Measurements from ENCODE around the gene EIPR1. TPM values are rescaled to one million over a fixed set of nuclear protein-coding genes. Genes with fewer than 3 reads are reported as not detected.

EIPR1 gene
- total RNA-seq, 4 donors from 2014 or later: 26.1 to 51.6 (median 40.0) TPM

DNA sequence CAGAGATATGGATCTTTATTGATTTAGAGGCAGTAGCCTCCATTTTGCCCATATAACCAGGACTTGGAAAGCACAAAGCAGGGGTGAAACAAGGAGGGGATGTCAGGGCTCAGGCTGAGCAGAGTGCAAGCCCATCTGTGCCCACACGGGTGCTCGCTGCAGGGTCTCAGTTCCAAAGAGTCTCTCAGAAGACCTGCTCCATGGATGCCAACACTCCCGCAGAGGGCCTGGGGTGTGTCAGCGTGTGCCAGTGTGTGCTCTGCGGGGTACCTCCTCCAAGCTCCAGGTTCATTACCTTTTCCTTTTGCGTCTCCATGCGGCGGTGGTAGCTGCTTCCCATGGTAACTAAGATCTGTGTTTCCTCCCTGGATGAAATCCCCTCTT, 107.5 kb downstream of the EIPR1 start:
- TF ChIP-seq, protein P1, sequence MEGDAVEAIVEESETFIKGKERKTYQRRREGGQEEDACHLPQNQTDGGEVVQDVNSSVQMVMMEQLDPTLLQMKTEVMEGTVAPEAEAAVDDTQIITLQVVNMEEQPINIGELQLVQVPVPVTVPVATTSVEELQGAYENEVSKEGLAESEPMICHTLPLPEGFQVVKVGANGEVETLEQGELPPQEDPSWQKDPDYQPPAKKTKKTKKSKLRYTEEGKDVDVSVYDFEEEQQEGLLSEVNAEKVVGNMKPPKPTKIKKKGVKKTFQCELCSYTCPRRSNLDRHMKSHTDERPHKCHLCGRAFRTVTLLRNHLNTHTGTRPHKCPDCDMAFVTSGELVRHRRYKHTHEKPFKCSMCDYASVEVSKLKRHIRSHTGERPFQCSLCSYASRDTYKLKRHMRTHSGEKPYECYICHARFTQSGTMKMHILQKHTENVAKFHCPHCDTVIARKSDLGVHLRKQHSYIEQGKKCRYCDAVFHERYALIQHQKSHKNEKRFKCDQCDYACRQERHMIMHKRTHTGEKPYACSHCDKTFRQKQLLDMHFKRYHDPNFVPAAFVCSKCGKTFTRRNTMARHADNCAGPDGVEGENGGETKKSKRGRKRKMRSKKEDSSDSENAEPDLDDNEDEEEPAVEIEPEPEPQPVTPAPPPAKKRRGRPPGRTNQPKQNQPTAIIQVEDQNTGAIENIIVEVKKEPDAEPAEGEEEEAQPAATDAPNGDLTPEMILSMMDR (IDR thresholded peaks at IDR 0.05): no peak
- TF ChIP-seq POLR2A (IDR thresholded peaks at IDR 0.05): no peak
- WGBS, 2 donors: 92 to 97% methylated on average over 8 of the region's 8 CpGs

DNA sequence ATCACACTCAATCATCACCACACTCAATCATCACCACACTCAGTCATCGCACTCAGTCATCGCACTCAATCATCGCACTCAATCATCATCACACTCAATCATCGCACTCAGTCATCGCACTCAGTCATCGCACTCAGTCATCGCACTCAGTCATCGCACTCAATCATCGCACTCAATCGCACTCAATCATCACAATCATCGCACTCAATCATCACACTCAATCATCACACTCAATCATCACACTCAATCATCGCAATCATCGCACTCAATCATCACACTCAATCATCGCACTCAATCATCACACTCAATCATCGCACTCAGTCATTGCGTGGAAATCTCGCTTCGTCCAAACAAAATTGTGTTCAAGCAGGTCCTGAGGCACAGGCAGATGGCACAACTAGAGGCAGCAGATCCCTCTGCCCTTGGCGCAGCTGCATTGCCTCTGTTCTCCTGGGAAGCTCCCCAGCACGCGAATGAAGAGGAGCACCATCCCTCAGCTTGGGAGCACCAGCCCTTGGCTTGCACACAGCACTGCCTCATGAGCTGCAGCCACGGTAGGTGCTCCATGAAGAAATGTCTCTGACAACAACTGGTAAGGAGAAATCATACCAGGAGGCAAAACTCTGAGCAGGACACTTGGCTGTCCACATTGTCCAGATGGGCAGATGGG, 108.1 kb downstream of the EIPR1 start:
- no peaks in the 10 kb centered on the region for H3K36me3 ChIP-seq
- H3K27me3 ChIP-seq: no peaks in the 10 kb centered on the region
- peaks cover 17 to 23% of the 10 kb centered on the region in 2 donors for H3K4me1 ChIP-seq
- TF ChIP-seq POLR2A (IDR thresholded peaks at IDR 0.05): no peak
- TF ChIP-seq, protein P1 (IDR thresholded peaks at IDR 0.05): no peak
- H3K4me3 ChIP-seq (replicated peaks in 1 of 3): no peak overlapping the region
- 77 to 91% methylated on average over 20 to 22 of the region's 22 CpGs for WGBS, 2 donors
- no peak for DNase-seq
- intact Hi-C loops (cut with DNase I): no loop called here
- no peak overlapping the region for H3K27ac ChIP-seq
- no peaks in the 10 kb centered on the region for H3K9me3 ChIP-seq

More for the DNA sequence above, 107.5 kb downstream of the EIPR1 start:
- Histone ChIP-seq H3K27ac (no peak overlapping the region), H3K4me1 (peaks cover 17 to 23% of the 10 kb centered on the region in 2 donors), H3K27me3 (no peaks in the 10 kb centered on the region), H3K36me3 (no peaks in the 10 kb centered on the region), H3K4me3 (replicated peaks in 1 of 3) (no peak overlapping the region), H3K9me3 (no peaks in the 10 kb centered on the region)
- intact Hi-C loops (cut with DNase I): no loop called here
- no peak for DNase-seq

DNA sequence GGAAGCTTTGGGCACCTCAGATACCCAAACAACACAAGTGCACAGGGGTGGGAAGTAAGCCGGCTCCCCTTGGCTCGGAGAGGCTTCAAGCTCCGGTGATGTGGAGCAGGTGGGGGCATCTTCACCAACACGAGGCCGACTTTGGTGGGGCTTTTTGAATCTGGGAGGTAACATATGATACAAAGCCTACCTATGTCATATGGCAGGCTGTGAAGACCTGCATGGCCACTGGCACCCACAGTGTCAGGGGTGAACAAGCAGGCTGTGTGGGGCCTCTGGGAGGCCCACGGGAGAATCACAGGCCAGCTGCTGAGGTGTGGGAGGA, 109.0 kb downstream of the EIPR1 start:
- no peaks in the 10 kb centered on the region for H3K9me3 ChIP-seq
- WGBS, 2 donors: 89% methylated on average over 6 of the region's 6 CpGs; no CpG with 5 or more reads in 1 of the 2 donors
- H3K4me3 ChIP-seq (replicated peaks in 1 of 3): no peak overlapping the region
- TF ChIP-seq, protein P1 (IDR thresholded peaks at IDR 0.05): no peak
- no peak for TF ChIP-seq POLR2A (IDR thresholded peaks at IDR 0.05)
- H3K36me3 ChIP-seq: no peaks in the 10 kb centered on the region
- intact Hi-C loops (cut with DNase I): no loop called here
- H3K4me1 ChIP-seq: peaks cover 17 to 30% of the 10 kb centered on the region in 2 donors
- no peaks in the 10 kb centered on the region for H3K27me3 ChIP-seq
- no peak for DNase-seq
- H3K27ac ChIP-seq: peak overlapping the region in 1 of 3 donors; percentile 9

DNA sequence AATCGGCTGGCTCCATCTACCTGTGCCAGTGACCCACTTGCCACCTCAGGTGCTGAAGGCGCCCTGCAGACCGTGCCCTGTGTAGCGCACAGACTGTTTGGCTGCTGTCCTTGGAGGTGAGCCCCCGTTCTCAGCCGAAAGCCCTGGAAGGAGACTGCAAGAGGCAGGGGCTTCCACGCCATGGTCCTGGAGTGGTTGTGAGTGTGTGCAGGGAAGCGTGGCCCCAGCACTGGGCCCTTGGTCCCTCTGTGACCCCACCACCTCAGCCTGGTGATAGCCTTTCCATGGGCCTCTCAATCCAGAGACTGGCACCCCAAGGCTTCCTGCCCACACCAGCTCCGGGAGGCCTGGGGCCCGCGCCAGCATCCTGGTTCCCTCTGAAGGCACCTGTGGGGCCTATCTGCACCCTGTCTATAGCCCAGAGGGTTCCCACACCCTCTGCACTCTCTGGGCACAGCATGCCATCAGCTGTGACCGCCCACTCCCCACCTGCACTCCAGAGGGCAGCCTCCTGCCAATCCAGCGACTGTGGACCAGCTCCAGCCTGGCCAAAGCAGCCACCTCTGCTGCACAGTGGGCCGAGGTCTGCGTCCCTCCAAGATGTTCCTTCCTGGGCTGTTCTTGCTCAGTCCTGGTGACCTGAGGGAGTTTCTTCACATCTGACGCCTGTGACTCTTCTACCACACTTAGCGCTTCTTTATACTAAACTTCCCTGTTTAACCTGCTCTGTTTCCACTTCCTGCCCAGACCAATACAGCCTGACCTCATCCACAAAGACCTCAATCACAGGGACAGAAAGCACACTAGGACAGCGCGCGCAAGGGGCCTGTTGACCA, 109.5 kb downstream of the EIPR1 start:
- peak; percentile 77 to 83 for DNase-seq
- no peaks in the 10 kb centered on the region for H3K9me3 ChIP-seq
- peaks cover 22 to 35% of the 10 kb centered on the region in 2 donors for H3K4me1 ChIP-seq
- TF ChIP-seq, protein P1 (IDR thresholded peaks at IDR 0.05): peak in 4 of 6 experiments; percentile 16 to 48 (median 34)
- TF ChIP-seq POLR2A (IDR thresholded peaks at IDR 0.05): no peak
- peak overlapping the region; percentile 57 to 66 (median 61) for H3K27ac ChIP-seq
- no peaks in the 10 kb centered on the region for H3K27me3 ChIP-seq
- intact Hi-C loops (cut with DNase I): no loop called here
- 55 to 78% methylated on average over 18 to 19 of the region's 20 CpGs for WGBS, 2 donors
- no peak overlapping the region for H3K4me3 ChIP-seq (replicated peaks in 1 of 3)
- no peaks in the 10 kb centered on the region for H3K36me3 ChIP-seq
